ENCODE results near the gene CCT2. TPM values are rescaled to one million over a fixed set of nuclear protein-coding genes. Genes with fewer than 3 reads are reported as not detected.

CCT2 gene
- total and polyA plus RNA-seq, 9 of the 15 experiments (the other 6 are each of a cell fraction or from before 2014, with no cell fraction given), result 341 to 738 (median 490) TPM

GRCh38 chr12:69639400-69640016 lies 54.2 kb downstream of the CCT2 start:
- no TSS peak for BruUV-seq (replicated peaks)
- no peak overlapping the region for H3K27ac ChIP-seq (ENCODE audit: extremely low read depth, low read depth, low read length)
- H3K9me1 ChIP-seq (ENCODE audit: control insufficient read depth, insufficient read depth, low read length), result no peaks in the 10 kb centered on the region
- peaks cover 0 to 4% of the 10 kb centered on the region in 2 experiments; a peak in 3 of 5 replicates for H3K4me1 ChIP-seq (replicated peaks in 1 of 2; ENCODE audit: control insufficient read depth in 2 of 2, insufficient read depth in 2 of 2, low read length in 2 of 2)
- no peaks in the 10 kb centered on the region for H3K27me3 ChIP-seq (ENCODE audit: control insufficient read depth in 2 of 2, insufficient read depth in 2 of 2, low read length in 2 of 2)
- no peaks in the 10 kb centered on the region for H3K9me3 ChIP-seq (replicated peaks; ENCODE audit: control insufficient read depth, insufficient read depth, low read depth, low read length)
- in situ Hi-C loops (cut with MboI) (no loop called here), intact Hi-C loops (cut with micrococcal nuclease) (loop anchor here (1.0 to 2.0 kb wide), 2 partner anchors 56 to 169 kb away; partner anchors contain the start of gene FRS2)
- H3K4me2 ChIP-seq (ENCODE audit: insufficient read depth, low read length), result no peak overlapping the region
- H3K4me3 ChIP-seq, result no peak overlapping the region
- ChIA-PET CTCF (ENCODE audit: low intra/inter-chr PET ratio) (interaction anchor here (0.5 to 1.3 kb wide), 4 partner anchors 10 to 348 kb away, joined by 3 to 6 read pairs (median 4); no protein-coding TSS in a partner anchor), POLR2A (interaction anchor here (0.8 kb wide), 1 partner anchor 22 kb away, joined by 5 read pairs; no protein-coding TSS in a partner anchor)
- ATAC-seq (peak; percentile 95), DNase-seq (ENCODE audit: extremely low read depth in 1 of 4, low spot score in 3 of 4) (peak; percentile 78 to 88 (median 82)), FAIRE-seq (peak; percentile 97)
- no peaks in the 10 kb centered on the region for H3K36me3 ChIP-seq (ENCODE audit: control insufficient read depth, insufficient read depth, low read length)
- WGBS (ENCODE audit: insufficient coverage, low coverage, missing lambda C conversion rate), result 5% methylated on average over 12 of the region's 12 CpGs
- no peak overlapping the region; a peak in 1 of 4 replicates for H3K9ac ChIP-seq (ENCODE audit: insufficient read depth in 1 of 2, low read depth in 2 of 2, low read length in 2 of 2)
- no peaks in the 10 kb centered on the region for H3K79me2 ChIP-seq (ENCODE audit: control insufficient read depth, insufficient read depth, low read length)
- no peaks in the 10 kb centered on the region for H4K20me1 ChIP-seq (replicated peaks; ENCODE audit: control insufficient read depth, insufficient read depth, low read length)
- peak overlapping the region; percentile 29; the same call in 1 of the 2 replicates for H2AFZ ChIP-seq (ENCODE audit: low read depth, low read length)
- no peak for TF ChIP-seq ZNF274 (IDR thresholded peaks at IDR 0.05; ENCODE audit: borderline replicate concordance, low read depth, low read length)
- no peak for TF ChIP-seq TEAD1 (CRISPR knock-in tag; IDR thresholded peaks at IDR 0.05)
- no peak for TF ChIP-seq CBFA2T2 (conservative IDR thresholded peaks at IDR 0.05)
- no peak for TF ChIP-seq ZSCAN32 (CRISPR knock-in tag; IDR thresholded peaks at IDR 0.05)
- peak in 1 of 2 experiments; percentile 31 for TF ChIP-seq E2F6 (IDR thresholded peaks at IDR 0.05; ENCODE audit: borderline replicate concordance in 1 of 2, extremely low read depth in 1 of 2, insufficient read depth in 1 of 2, insufficient read length in 1 of 2, low read depth in 1 of 2, low read length in 1 of 2, poor library complexity in 1 of 2, severe bottlenecking in 1 of 2)
- no peak for TF ChIP-seq NFIC (IDR thresholded peaks at IDR 0.05)
- TF ChIP-seq ZBTB7A (IDR thresholded peaks at IDR 0.05; ENCODE audit: borderline replicate concordance, control insufficient read depth, low read depth, low read length), result no peak
- 0 out of 2 replicates have a peak, but pooled peaks have one; percentile 16 for TF ChIP-seq E2F3 (CRISPR knock-in tag; IDR thresholded peaks at IDR 0.05)
- peak; percentile 19; the same call in 1 of the 2 replicates for TF ChIP-seq TEAD4 (IDR thresholded peaks at IDR 0.05; ENCODE audit: low read length)
- no peak for TF ChIP-seq TEAD4 (CRISPR knock-in tag; IDR thresholded peaks at IDR 0.05; ENCODE audit: borderline replicate concordance)
- no peak for TF ChIP-seq JUNB (CRISPR knock-in tag; conservative IDR thresholded peaks at IDR 0.05)
- TF ChIP-seq NRF1 (conservative IDR thresholded peaks at IDR 0.05 in 1 of 2, IDR thresholded peaks at IDR 0.05 in 1 of 2), result no peak
- no peak for TF ChIP-seq ELF1 (tag; IDR thresholded peaks at IDR 0.05)
- peak; percentile 71 to 81 for TF ChIP-seq MNT (conservative IDR thresholded peaks at IDR 0.05)
- TF ChIP-seq NKRF (IDR thresholded peaks at IDR 0.05; ENCODE audit: borderline replicate concordance), result no peak
- no peak for TF ChIP-seq ZNF354B (CRISPR knock-in tag; IDR thresholded peaks at IDR 0.05)
- TF ChIP-seq PHB2 (IDR thresholded peaks at IDR 0.05; ENCODE audit: low read depth), result no peak
